Activated CD4-positive, alpha-beta T cell treated with anti-CD3 and anti-CD28 coated beads, Interleukin-2, amount 50 U/mL, for 16 hours (primary cell): ENCODE results near the gene PPTC7.
"Not testable (repeated sequence)": the region's sequence is repeated elsewhere in the genome, so short reads cannot be mapped to it uniquely, and the experiment has no call there.

Experiments used
- DNase-seq: peaks from one replicate; pipeline ENCODE4 v3.0.0-alpha.2; 2020

The PPTC7 gene

GRCh38 chr12:110560048-110560447 lies 23.1 kb downstream of the PPTC7 start:
- no peak for DNase-seq

GRCh38 chr12:110558945-110559344 lies 24.2 kb downstream of the PPTC7 start:
- not testable (repeated sequence) for DNase-seq

- no peak for DNase-seq
Measured at GRCh38 chr12:110557300-110557699, 25.8 kb downstream of the PPTC7 start.

- no peak for DNase-seq
Measured at GRCh38 chr12:110556705-110557104, 26.4 kb downstream of the PPTC7 start.

- DNase-seq: no peak
Measured at GRCh38 chr12:110555577-110556406, 27.3 kb downstream of the PPTC7 start.

- no peak for DNase-seq
Measured at GRCh38 chr12:110554184-110554583, 28.9 kb downstream of the PPTC7 start.

GRCh38 chr12:110550981-110551380 lies 32.1 kb downstream of the PPTC7 start:
- no peak for DNase-seq

- DNase-seq: no peak
Measured at GRCh38 chr12:110549716-110550115, 33.4 kb downstream of the PPTC7 start.

GRCh38 chr12:110548678-110549077 lies 34.4 kb downstream of the PPTC7 start:
- DNase-seq: no peak

- DNase-seq: no peak
Measured at GRCh38 chr12:110547090-110547489, 36.0 kb downstream of the PPTC7 start.

GRCh38 chr12:110546339-110546738 lies 36.8 kb downstream of the PPTC7 start:
- no peak for DNase-seq

- DNase-seq: no peak
Measured at GRCh38 chr12:110545812-110546211, 37.3 kb downstream of the PPTC7 start.

GRCh38 chr12:110545259-110545658 lies 37.9 kb downstream of the PPTC7 start:
- not testable (repeated sequence) for DNase-seq

- no peak for DNase-seq
Measured at GRCh38 chr12:110543965-110544364, 39.2 kb downstream of the PPTC7 start.

- DNase-seq: no peak
Measured at GRCh38 chr12:110543252-110543959, 39.7 kb downstream of the PPTC7 start.

- no peak for DNase-seq
Measured at GRCh38 chr12:110540048-110540447, 43.1 kb downstream of the PPTC7 start.

GRCh38 chr12:110538869-110539622 lies 44.1 kb downstream of the PPTC7 start:
- no peak for DNase-seq

GRCh38 chr12:110537605-110538409 lies 45.3 kb downstream of the PPTC7 start:
- no peak for DNase-seq

- no peak for DNase-seq
Measured at GRCh38 chr12:110536834-110537604, 46.1 kb downstream of the PPTC7 start.

- no peak for DNase-seq
Measured at GRCh38 chr12:110534811-110535210, 48.3 kb downstream of the PPTC7 start.

GRCh38 chr12:110533607-110534006 lies 49.5 kb downstream of the PPTC7 start:
- DNase-seq: no peak

- DNase-seq: no peak
Measured at GRCh38 chr12:110532644-110533043, 50.5 kb downstream of the PPTC7 start.
